ENCODE measurements around the gene CTF1.

CTF1 gene

DNA sequence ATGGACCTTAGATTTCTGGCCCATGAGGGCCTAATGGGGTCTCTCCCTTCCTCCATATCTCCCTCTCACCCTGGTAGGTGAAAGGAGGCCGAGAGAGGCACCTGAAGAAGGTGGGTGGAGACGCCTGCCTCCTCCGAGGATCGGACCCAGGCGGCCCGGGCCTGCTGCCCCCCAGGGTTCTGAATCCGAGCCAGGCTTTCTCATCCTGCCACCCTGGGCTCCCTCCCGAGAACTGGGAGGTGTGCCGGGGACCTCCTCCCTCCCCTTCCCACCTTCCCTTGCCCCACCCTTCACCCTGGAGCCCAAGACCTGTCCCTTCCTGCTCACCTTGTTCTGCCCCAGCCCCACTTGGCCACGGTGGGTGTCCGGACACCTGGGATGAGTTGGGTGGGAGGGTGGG is 32.0 kb downstream of the CTF1 start:
- H3K4me3 ChIP-seq (ENCODE audit: low read length) = no peak overlapping the region
- no peaks in the 10 kb centered on the region for H3K27me3 ChIP-seq (replicated peaks; ENCODE audit: insufficient read depth, low read length)
- no peaks in the 10 kb centered on the region for H3K9me3 ChIP-seq (replicated peaks; ENCODE audit: insufficient read depth, low read length)
- H3K36me3 ChIP-seq (replicated peaks; ENCODE audit: insufficient read depth, low read length) = no peaks in the 10 kb centered on the region
- no peak overlapping the region for H3K9ac ChIP-seq (ENCODE audit: low read length)
- no peaks in the 10 kb centered on the region for H3K9me2 ChIP-seq (replicated peaks; ENCODE audit: insufficient read depth, low read length)
- H3K4me2 ChIP-seq (ENCODE audit: low read depth, low read length) = no peak overlapping the region
- DNase-seq = no peak
- no peak overlapping the region for H2AFZ ChIP-seq (ENCODE audit: low read length)
- TF ChIP-seq EZH2 (optimal IDR thresholded peaks at IDR 0.05; ENCODE audit: low read depth, low read length) (no peak), EZH2phosphoT487 (IDR thresholded peaks at IDR 0.05; ENCODE audit: low read length) (no peak)
- TF ChIP-seq, protein P1, sequence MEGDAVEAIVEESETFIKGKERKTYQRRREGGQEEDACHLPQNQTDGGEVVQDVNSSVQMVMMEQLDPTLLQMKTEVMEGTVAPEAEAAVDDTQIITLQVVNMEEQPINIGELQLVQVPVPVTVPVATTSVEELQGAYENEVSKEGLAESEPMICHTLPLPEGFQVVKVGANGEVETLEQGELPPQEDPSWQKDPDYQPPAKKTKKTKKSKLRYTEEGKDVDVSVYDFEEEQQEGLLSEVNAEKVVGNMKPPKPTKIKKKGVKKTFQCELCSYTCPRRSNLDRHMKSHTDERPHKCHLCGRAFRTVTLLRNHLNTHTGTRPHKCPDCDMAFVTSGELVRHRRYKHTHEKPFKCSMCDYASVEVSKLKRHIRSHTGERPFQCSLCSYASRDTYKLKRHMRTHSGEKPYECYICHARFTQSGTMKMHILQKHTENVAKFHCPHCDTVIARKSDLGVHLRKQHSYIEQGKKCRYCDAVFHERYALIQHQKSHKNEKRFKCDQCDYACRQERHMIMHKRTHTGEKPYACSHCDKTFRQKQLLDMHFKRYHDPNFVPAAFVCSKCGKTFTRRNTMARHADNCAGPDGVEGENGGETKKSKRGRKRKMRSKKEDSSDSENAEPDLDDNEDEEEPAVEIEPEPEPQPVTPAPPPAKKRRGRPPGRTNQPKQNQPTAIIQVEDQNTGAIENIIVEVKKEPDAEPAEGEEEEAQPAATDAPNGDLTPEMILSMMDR (IDR thresholded peaks at IDR 0.05; ENCODE audit: low read length) = no peak
- no peaks in the 10 kb centered on the region for H3F3A ChIP-seq (ENCODE audit: insufficient read depth, low read length)
- H4K20me1 ChIP-seq (ENCODE audit: insufficient read depth, low read length) = no peaks in the 10 kb centered on the region
- H3K4me1 ChIP-seq (ENCODE audit: low read length) = no peaks in the 10 kb centered on the region
- H3K27ac ChIP-seq (ENCODE audit: low read length) = no peak overlapping the region
- no peaks in the 10 kb centered on the region for H3K79me2 ChIP-seq (ENCODE audit: low read length)

- Histone ChIP-seq H3K36me3 (replicated peaks; ENCODE audit: insufficient read depth, low read length) (no peaks in the 10 kb centered on the region), H3K4me3 (ENCODE audit: low read length) (no peak overlapping the region), H3K9me3 (replicated peaks; ENCODE audit: insufficient read depth, low read length) (no peaks in the 10 kb centered on the region), H3K9me2 (replicated peaks; ENCODE audit: insufficient read depth, low read length) (no peaks in the 10 kb centered on the region), H3F3A (ENCODE audit: insufficient read depth, low read length) (no peaks in the 10 kb centered on the region), H3K27me3 (replicated peaks; ENCODE audit: insufficient read depth, low read length) (no peaks in the 10 kb centered on the region), H2AFZ (ENCODE audit: low read length) (no peak overlapping the region), H3K79me2 (ENCODE audit: low read length) (no peaks in the 10 kb centered on the region), H4K20me1 (ENCODE audit: insufficient read depth, low read length) (no peaks in the 10 kb centered on the region), H3K4me2 (ENCODE audit: low read depth, low read length) (no peak overlapping the region), H3K4me1 (ENCODE audit: low read length) (no peaks in the 10 kb centered on the region), H3K9ac (ENCODE audit: low read length) (no peak overlapping the region), H3K27ac (ENCODE audit: low read length) (no peak overlapping the region)
- DNase-seq = no peak
- TF ChIP-seq, protein P1 (IDR thresholded peaks at IDR 0.05; ENCODE audit: low read length) = no peak
- TF ChIP-seq EZH2 (optimal IDR thresholded peaks at IDR 0.05; ENCODE audit: low read depth, low read length) (no peak), EZH2phosphoT487 (IDR thresholded peaks at IDR 0.05; ENCODE audit: low read length) (no peak)
Observed at GRCh38 chr16:30929167-30929566, 32.8 kb downstream of the CTF1 start.

DNA sequence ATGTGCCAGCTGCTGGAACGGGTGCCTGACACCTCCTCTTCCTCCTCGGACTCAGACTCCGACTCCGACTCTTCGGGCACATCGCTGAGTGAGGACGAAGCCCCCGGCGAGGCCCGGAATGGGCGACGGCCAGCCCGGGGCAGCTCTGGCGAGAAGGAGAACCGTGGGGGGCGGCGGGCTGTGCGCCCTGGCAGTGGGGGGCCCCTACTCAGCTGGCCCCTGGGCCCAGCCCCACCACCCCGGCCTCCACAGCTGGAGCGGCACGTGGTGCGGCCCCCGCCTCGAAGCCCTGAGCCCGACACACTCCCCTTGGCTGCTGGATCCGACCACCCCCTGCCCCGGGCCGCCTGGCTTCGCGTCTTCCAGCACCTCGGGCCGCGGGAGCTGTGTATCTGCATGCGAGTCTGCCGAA is 33.8 kb downstream of the CTF1 start:
- Histone ChIP-seq H3K9me2 (replicated peaks; ENCODE audit: insufficient read depth, low read length) (no peaks in the 10 kb centered on the region), H3K79me2 (ENCODE audit: low read length) (no peaks in the 10 kb centered on the region), H3K4me3 (ENCODE audit: low read length) (no peak overlapping the region), H3K9me3 (replicated peaks; ENCODE audit: insufficient read depth, low read length) (no peaks in the 10 kb centered on the region), H3K4me1 (ENCODE audit: low read length) (no peaks in the 10 kb centered on the region), H3K36me3 (replicated peaks; ENCODE audit: insufficient read depth, low read length) (no peaks in the 10 kb centered on the region), H4K20me1 (ENCODE audit: insufficient read depth, low read length) (no peaks in the 10 kb centered on the region), H3F3A (ENCODE audit: insufficient read depth, low read length) (no peaks in the 10 kb centered on the region), H3K27ac (ENCODE audit: low read length) (no peak overlapping the region), H3K27me3 (replicated peaks; ENCODE audit: insufficient read depth, low read length) (no peaks in the 10 kb centered on the region), H3K4me2 (ENCODE audit: low read depth, low read length) (no peak overlapping the region), H3K9ac (ENCODE audit: low read length) (no peak overlapping the region), H2AFZ (ENCODE audit: low read length) (no peak overlapping the region)
- TF ChIP-seq, protein P1 (IDR thresholded peaks at IDR 0.05; ENCODE audit: low read length) = no peak
- TF ChIP-seq EZH2 (optimal IDR thresholded peaks at IDR 0.05; ENCODE audit: low read depth, low read length) (no peak), EZH2phosphoT487 (IDR thresholded peaks at IDR 0.05; ENCODE audit: low read length) (no peak)
- DNase-seq = no peak
